Fibroblast of skin of left biceps (primary cell): ENCODE data around the gene STXBP6.
A peak's percentile ranks its signal among the peaks of the same experiment; 100 is the strongest.

Source experiments
- DNase-seq, 2 experiments: peaks; one replicate each; pipeline ENCODE4 v3.0.0-alpha.2; 2013; ENCODE audit warnings: low read depth in 2 of 2

STXBP6 gene

DNA sequence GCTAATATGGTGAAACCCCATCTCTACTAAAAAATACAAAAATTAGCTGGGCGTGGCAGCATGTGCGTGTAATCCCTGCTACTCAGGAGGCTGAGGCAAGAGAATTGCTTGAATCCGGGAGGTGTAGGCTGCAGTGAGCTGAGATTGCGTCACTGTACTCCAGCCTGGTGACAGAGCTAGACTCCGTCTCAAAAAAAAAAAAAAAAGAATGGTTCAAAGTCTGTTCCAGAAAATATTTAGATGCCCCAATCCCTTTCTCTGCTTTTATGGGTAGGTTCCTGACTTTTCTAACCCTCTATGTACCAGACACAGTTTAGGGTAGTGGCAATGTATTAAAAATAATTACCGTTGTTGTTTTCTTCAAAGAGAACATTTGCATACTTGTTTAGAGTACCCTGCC lies 161.4 kb downstream of the STXBP6 start:
- DNase-seq = no peak

DNA sequence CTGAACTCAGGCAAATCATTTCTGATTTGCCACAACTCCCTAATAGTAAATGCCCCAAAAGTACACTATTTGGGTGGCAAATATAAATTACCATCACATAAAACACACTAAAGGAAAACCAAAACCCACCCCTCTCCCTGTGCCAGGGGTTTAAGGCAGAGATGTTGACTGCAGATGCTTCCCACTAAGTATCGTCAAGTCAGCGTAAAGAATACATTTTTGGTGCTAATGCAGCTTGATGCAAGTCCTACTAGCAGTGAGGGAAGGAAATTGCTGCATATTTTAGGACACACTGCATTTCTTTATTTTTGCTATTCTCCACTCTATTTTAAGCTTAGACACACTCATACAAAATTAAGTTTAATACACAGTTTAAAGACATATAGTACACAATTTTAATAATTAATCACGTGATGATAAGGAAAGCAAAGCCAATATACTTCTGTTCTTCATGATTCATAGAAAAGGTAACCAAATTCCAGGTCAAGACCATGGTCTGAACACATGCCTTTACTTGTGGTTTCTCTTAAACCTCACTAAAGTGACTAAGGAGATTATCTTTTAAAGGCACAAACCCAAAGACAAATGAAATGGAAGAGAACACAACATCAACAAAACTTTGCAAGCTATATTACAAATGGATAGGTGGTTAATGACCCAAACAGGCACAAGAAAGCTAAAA lies 162.2 kb downstream of the STXBP6 start:
- no peak for DNase-seq

DNA sequence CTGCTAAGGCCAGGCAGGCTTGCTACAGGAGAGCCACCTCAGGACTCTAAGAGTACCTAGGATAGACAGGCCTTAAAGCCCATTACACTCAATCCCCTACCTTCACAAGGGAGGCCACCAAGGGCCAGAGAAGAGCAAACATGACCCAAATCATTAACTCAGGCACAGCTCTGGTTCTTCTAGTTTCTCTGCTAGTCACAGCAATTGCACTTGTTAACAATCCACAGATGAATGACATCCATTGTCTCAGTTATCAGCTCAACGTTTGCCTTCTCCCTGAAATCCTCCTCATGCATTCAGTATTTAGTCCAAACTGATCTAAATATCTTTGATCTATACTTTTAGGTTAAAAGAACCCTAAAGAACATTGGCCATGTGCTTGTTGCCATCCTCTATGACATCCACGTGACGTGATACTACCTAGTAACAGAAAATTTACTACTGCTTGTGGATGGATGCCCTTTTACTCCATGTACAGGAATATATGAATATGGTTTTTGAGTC lies 164.5 kb downstream of the STXBP6 start:
- no peak for DNase-seq

DNA sequence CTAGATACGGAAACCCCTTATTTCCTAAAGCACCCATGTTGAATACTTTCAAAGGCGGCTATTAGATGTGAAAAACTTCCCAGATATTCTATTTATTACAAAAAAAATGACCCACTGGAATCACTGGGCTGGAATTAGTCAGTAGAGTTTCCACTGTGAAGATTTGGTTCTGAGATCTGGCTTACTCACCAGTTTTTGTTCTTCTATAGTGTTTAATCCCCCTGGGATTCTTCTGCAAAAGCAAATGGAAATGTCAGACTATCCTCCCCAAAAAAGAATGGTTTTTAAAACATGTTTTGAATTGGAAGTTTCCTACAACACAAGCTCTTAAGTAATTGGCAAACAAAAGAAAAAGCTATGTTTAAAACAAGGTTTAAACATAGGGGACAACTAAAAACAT lies 166.4 kb downstream of the STXBP6 start:
- no peak for DNase-seq

DNA sequence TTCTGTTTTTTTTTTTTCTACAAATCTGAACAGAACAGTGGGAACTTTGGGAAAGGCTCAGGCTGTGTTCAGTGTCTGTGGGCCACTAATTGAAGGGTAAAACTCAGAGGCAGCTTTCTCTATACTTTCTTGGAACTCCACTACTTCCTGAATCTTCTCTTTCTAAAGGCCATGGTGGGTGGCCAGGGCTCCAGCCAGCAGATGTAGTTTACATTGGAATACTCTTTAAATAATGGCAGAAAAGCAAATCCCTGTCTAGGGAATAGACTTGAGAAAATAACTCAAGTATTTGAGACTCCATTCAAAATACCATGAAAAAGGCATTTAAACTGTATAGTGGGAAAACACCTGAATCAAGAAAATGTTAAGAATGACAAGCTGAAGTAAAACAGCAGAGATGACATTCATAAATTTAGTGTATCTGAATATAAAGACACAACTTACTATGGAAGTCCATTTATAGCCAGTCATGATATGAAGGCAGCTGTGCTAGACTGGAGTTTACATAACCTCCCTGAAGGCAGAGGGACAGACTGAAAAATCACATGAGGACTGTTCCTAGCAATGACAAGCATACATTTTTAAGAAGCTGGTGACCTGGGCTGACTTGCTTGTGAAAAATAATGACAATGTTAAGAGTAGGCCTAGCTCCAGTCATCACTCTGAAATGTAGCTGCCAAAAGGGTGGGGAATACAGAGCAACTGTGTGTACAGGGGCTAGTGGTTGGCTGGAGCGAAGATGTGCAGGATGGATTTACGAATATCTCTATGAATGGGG lies 168.6 kb downstream of the STXBP6 start:
- no peak for DNase-seq

DNA sequence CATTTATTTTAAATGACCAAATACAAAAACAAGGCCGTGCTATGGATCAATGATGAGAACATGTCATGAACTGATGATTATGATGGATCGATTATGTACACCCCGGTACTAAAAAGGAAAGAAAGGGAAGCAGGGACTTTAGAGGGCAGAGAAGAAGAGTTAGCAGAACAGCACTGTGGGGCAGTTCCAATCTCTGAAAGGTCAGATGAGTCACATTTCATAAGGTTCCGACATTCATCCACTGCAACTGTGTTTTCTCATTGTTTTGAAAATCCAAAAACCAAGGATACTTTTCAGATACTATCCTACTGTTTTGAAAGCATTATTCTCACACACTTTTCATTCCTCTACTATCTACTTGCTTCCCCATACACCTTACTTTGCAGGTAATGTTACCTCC lies 169.3 kb downstream of the STXBP6 start:
- no peak for DNase-seq

DNA sequence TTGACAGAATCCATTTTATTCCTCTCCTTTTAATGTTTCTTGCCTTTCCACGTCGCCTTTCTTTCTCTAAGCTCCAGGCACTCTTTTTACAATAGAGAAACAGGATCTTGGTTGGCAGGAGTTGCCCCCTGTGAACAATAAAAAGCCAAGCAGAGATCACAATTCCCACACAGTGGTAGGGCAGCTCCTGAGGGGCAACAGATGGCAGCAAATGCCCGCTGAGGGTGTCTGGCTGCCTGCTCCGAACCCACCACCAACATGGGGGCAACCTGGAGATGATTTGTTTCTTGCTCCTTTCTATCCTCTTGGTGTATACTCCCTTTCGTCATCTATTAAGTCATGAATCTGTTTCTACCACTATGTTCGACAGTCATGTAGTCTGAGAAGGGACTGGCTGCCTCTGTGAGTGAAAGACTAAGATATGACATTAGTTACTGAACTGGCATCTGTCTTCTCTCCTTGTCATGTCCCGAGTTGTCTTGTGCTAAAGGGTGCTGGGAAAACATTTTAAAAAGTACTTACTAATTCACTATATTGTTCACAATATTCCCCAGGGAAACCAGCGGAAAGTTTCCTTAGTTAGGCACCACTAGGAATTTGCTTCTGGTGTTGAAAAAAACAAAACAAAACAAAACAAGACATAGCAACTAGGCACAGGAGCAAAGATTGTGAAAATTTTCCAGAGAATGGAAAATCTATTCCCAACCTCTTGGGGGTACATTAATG lies 170.1 kb downstream of the STXBP6 start:
- no peak for DNase-seq

DNA sequence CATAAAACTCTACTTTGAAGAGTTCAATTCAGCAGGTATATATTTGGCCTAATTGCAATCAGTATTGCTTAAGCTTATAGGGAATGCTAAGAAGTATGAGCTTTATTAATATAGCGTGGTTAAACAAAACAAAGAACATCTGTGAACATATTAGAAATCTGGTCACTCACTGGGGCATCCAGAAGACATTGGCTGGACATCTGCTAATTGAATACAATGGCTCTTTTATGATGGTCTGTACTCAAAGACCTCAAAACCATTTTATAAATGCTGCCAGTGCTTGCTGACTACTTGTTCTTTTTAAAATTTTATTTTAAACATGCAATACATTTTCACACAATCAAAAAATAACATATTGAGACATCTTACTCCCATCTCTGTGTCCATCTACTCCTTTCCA lies 173.0 kb downstream of the STXBP6 start:
- DNase-seq = no peak

DNA sequence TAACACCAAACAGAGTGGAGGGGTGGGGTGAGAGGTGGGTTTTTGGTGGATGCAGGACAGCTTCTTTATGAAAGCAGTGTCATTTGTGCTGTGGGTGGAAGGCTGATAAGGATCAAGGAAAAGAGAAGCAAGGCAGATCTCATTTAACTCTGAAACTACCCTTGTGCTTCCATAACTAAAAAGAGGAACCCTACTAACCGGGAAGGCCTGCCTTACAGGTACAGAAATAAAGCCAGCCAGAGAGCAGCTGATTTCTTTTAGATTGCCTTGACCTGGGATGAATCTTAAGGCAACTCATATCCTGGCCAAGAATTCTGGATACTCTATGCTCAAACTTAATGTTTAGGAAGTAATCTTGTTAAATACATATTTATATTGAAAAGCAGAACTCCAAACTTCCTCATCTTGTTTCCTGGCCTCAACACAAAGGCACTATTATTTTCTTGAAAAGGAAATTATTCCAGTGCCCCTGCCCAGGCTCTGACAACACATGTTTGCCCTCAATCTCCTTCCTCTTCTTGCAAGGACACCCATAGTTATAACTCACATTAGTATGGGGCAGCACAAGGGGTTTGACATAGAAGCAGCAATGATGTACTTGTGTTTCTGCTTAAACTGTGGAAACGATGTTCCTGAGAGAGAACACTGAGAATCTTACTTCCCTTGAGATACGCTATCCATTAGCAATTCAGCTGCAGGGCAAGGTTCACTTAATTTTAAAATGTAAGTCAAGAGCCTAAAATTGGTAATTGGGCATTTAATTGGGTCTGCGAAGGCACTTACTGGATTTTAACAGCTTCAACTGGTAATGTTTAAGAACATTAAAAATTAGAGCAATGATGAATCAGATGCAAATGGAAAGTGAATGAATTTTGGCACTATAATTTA lies 173.7 kb downstream of the STXBP6 start:
- DNase-seq = no peak

DNA sequence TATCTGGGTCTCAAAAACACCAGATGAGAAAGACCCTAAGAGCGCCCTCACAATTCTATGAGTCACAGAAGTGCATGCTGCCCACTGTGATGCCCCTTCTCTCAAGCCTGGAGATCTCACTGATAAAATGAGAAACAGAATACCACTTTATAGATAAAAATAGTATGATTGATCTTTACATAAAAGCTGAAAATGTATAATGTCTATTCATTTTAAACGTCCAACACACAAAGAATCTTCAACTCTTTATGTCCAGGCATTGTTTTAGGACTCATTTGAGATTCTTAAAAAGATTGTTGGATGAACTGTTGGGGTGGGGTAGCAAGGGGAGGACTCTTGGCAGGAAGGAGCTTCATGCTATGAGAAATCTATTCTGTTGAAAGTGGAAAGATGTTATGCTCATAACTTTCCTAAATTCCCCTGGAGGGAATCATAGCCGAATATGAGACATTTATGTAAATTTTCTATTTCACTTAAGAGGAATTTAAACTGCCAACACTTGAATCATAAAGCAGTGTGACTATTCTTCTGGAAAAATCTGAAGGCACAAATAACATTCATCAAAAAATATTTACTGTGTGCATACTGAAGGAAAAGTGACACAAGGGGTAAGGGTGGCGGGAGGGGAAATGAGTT lies 174.6 kb downstream of the STXBP6 start:
- no peak for DNase-seq

DNA sequence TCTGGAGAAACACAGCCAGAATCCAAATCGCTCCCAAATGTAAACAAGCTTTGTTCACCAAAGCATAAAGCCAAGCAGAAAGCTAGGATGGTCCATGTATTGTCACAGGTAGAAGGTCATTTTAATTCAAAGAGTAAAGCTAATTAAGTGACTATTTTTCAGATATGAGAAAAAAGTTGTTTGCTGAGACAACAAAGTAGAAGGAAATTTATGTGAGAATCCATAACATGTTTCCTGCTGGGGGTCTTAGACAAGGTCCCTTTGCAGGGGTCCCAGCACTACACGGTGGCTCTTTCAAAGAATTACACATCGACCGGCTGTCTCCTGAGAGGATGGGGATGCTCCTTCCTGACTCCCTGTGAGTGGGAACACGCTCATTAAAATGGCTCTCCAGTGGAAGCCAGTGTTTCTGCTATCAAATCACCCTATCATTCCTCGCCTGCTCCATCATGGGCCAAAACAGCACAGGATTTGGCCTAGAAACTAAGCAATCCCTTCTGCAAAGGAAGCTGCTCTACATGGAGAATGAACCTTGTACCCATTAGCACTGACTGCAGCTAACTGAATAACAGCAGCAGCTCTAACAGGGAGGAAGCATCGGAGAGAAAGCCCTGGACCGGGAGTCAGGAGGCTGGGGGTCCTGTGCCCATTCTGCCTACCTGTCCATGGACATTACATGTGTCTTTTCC lies 175.3 kb downstream of the STXBP6 start:
- DNase-seq = no peak

DNA sequence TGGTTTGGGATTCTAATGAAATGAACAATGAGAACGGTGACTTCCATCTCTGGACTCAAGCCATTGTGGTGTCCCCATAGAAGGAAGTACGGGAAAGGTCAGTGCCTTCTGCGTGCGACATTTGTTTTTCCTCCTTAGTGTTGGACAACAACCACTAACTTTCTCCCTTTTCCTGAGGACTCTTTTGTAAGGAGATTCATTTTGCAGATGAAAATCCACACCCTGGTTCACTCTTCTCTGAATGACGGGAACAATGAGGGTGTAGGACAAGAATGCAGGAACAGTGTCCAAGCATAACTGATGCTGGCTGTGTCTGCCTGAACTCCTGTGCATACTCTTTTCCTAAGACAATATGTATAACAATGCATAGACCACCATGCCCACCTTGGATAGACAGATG lies 176.4 kb downstream of the STXBP6 start:
- DNase-seq = no peak

DNA sequence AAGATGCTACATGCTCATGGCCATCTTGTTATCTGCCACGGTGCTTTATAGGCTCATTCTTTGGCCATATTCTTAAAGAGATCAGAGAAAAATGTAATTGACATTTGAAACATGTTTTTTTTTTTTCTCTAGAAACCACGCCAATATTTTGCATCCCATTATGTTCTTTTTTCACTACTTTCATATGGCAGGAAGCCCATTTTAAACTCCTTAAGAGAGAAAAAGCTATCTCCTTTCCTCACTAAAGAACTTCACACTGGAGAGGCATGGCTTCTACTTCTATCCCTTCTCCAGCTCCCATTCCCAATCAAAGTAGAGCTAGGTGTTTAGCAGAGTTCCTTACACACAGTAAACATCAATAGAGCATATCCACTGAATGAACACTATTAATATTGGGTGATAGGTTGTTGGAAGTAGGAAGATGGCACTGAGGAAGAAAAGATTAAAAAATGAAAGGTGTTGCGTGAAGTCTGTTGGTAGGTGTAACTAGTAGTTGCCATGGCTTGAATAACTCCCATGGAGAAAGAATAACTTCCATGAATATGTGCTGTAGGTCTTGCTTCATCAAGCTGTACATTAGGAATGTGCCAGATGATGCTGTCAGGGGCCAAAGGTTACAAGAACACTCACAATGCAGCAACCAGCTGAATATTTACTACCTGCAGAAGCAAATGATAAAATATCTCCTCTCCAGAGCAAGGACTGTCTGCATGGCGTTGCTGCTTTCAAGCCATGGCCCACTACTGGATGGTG lies 178.8 kb downstream of the STXBP6 start:
- DNase-seq = no peak

DNA sequence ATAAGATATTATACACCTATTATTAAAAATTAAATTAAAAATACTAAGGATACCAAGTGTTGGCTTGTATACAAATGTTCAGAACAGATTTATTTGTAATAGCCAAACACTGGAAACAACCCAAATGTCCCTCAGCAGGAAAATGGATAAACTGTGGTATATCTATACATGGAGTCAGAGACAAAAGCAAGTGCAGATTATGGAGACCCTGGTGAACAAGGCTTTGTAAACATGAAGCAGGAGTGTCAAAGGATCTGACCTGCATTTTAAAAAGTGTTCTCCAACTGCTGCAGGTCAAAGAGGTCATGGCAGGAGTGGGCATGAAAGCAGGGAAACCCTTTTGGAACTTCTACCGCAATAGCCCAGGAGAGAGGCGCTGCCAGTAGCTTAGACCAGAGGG lies 181.6 kb downstream of the STXBP6 start:
- no peak for DNase-seq

DNA sequence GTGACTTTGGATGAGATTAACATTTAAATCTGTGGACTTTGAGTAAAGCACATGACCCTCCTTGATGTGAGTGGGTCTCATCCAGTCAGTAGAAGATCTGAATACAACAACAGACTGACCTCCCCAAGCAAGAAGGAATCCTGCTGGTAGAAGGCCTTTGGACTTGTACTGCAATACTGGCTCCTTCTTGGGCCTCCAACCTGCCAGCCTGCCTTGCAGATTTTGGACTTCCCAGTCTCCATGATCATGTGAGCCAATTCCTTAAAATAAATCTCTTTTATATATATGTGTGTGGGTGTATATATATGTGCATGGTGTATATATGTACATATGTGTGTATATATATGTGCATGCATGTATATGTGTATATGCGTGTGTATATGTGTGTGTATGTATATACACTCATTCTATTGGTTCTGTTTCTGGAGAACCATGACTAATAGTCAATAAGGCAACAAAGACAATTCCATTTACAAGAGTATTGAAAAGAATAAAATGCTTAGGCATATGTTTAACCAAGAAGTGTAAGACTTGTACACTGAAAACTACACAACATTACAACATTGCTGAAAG lies 183.8 kb downstream of the STXBP6 start:
- DNase-seq = no peak

DNA sequence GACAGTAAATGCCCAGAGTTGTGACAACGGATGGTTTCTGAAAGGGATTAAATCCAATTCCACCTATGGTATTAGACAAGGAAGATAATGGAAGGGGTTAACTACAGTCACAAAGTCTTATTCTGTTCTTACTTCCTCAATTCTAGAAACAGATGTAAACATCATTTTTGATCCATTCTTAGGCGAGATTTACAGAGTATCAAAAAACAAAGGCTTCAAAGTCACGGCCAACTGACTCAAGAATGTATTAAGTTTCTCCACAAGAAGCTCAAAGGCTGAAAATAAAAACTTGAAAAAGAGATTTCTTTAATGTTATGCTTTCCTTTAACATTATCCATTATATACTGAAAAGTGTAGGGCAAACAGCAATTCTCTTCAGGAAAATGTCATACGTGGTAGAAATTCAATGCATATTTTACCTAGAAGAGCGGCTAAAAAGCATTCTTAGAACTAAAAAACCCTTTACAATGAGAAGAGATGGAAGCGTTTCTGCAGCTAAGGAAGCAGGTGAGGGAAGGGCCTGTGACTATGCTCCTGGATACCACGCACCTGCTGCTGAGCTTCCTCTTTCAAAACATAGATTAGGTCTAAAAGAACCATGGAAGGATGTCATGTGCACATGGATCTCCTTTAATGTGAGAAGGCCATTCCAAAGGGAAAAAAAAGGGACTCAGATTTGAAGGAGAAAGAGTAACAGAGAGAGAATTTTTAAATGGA lies 185.8 kb downstream of the STXBP6 start:
- DNase-seq = no peak

DNA sequence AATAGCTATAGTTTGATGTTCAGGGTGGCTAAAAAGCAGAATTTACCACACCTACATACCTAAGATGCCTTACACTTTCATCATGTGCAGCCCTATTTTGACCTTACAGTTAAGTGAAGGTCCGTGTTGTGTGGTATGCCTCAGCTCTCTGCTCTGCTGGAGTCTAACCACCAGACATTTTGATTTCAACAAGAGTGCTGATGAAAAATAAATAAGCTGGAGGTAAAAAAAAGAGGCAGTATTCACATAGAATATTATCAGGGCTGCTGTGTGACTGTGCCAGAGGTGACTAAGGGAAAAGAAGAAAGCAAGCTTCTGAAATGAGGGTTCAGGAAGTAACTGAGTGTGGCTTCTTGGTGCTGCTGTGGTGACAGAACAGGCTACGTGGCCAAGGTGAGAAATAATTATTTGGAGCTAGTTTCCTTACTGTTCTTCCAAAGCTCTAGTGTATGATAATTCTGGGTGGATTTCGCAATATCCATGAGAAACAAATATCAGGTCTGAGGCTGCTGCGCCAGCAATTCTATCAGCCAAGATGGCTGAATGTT lies 188.8 kb downstream of the STXBP6 start:
- DNase-seq = peak in 1 of 2 experiments; percentile 29

DNA sequence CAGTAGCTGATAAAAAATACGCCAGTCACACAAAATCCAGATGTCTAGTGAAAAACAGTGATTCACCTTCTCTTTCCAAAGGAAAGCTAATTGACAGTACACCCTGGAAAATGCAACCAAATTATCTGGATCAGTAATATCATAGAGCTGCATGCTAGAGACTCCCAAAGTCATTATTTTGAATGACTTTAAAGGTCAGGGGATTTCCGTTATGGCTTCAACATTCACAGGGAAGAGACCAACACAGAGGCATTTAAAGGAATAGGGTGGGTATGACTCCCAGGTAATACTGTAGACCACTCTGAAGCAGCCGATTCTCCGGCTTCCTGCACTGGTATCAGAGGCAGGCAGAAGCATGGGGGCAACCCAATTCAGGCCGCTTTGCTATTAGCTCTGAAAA lies 190.4 kb downstream of the STXBP6 start:
- DNase-seq = no peak

DNA sequence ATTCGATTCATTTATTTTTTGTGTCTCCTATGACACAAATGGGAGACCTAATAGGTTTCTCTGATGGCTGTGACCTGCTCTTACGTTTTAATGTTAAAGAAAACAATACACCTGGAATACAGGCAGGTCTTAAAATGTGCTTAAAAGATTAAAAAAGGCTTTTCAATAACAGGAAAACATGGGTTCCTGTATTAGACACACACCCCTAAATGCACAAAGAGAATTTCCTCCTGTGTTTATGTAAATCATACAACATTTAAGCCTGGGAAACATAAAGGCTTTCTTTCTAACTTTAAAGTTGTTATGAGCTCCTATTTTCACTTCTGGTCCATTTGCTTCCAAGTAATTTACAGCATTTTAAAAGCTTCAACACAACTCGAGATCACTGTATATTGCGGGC lies 191.3 kb downstream of the STXBP6 start:
- no peak for DNase-seq
